CD8-positive, alpha-beta memory T cell (primary cell): ENCODE data around the gene UAP1. TPM values are rescaled to one million over a fixed set of nuclear protein-coding genes. Genes with fewer than 3 reads are reported as not detected.

Experiments
- CTCF ChIA-PET: fragments of 350-600 bp; sonication (Branson Sonifier 250); formaldehyde crosslinking; loops from one replicate; lab custom pipeline; 2021; ENCODE audit warnings: antibody characterized with exemption; lab: Charles Lee
- POLR2A ChIA-PET: fragments of 350-600 bp; sonication (Branson Sonifier 250); formaldehyde crosslinking; loops from one replicate; lab custom pipeline; 2021; ENCODE audit warnings: antibody characterized with exemption; lab: Charles Lee
- DNase-seq, 5 donors: peaks; one replicate each; pipeline versions ENCODE4 v3.0.0 to v3.0.0-alpha.2; 2020 to 2022; ENCODE audit warnings: mixed read lengths in 1 of 5
- H3K27ac ChIP-seq: one replicate; pipeline ENCODE4 v1.7.0; 2013; ENCODE audit warnings: low read depth, mild to moderate bottlenecking, low read length, moderate library complexity
- H3K27me3 ChIP-seq: 2 replicates; pipeline ENCODE4 v1.7.0; 2013; ENCODE audit warnings: low read length, mild to moderate bottlenecking; ENCODE audit not compliant: insufficient read depth, poor library complexity, severe bottlenecking
- H3K36me3 ChIP-seq: 2 replicates; pipeline ENCODE4 v1.7.0; 2013; ENCODE audit warnings: mild to moderate bottlenecking, low read length, moderate library complexity; ENCODE audit not compliant: insufficient read depth
- H3K4me1 ChIP-seq: 2 replicates; pipeline ENCODE4 v1.7.0; 2013; ENCODE audit warnings: mild to moderate bottlenecking, low read length, moderate library complexity; ENCODE audit not compliant: insufficient read depth
- H3K4me3 ChIP-seq: 2 replicates; pipeline ENCODE4 v1.7.0; 2013; ENCODE audit warnings: mild to moderate bottlenecking, low read length
- H3K9me3 ChIP-seq: 2 replicates; pipeline ENCODE4 v1.7.0; 2013; ENCODE audit warnings: mild to moderate bottlenecking, low read length
- H3K27ac Mint-ChIP-seq, 8 donors: one replicate each; pipeline ENCODE4 v1.8.0; 2020 to 2021; ENCODE audit warnings: mixed read lengths in 8 of 8, mild to moderate bottlenecking in 6 of 8, inconsistent platforms in 3 of 8, moderate library complexity in 3 of 8
- H3K27me3 Mint-ChIP-seq, 2 donors: one replicate each; pipeline ENCODE4 v1.8.0; 2020 to 2021; ENCODE audit warnings: mixed read lengths in 2 of 2, mild to moderate bottlenecking in 1 of 2, moderate library complexity in 1 of 2
- H3K36me3 Mint-ChIP-seq, 3 donors: one replicate each; pipeline ENCODE4 v1.8.0; 2020 to 2021; ENCODE audit warnings: mixed read lengths in 3 of 3, inconsistent platforms in 1 of 3, mild to moderate bottlenecking in 1 of 3
- H3K4me1 Mint-ChIP-seq, 3 donors: one replicate each; pipeline ENCODE4 v1.8.0; 2020 to 2021; ENCODE audit warnings: mixed read lengths in 3 of 3, inconsistent platforms in 1 of 3, mild to moderate bottlenecking in 1 of 3
- H3K4me3 Mint-ChIP-seq, 7 donors: one replicate each; pipeline ENCODE4 v1.8.0; 2020 to 2021; ENCODE audit warnings: mixed read lengths in 7 of 7, mild to moderate bottlenecking in 6 of 7, moderate library complexity in 4 of 7, inconsistent platforms in 2 of 7
- H3K9me3 Mint-ChIP-seq, 5 donors: one replicate each; pipeline ENCODE4 v1.8.0; 2020 to 2022; ENCODE audit warnings: mixed read lengths in 5 of 5, mild to moderate bottlenecking in 3 of 5, moderate library complexity in 2 of 5, inconsistent platforms in 1 of 5
- polyA plus RNA-seq: library from polyadenylated mRNA; unstranded; fragments of 300-500 nt; fragmentation: Illumina TruSeq; gene quantifications from one replicate; pipeline ENCODE4 v1.2.3, GENCODE V29; 2021
- total RNA-seq, 2 experiments: library from RNA; stranded (reverse); gene quantifications; one replicate each; pipeline ENCODE4 v1.2.3, GENCODE V29; 2021

The UAP1 gene
- total and polyA plus RNA-seq, 3 experiments from 2014 or later: 36.6 to 37.9 (median 37.2) TPM

DNA sequence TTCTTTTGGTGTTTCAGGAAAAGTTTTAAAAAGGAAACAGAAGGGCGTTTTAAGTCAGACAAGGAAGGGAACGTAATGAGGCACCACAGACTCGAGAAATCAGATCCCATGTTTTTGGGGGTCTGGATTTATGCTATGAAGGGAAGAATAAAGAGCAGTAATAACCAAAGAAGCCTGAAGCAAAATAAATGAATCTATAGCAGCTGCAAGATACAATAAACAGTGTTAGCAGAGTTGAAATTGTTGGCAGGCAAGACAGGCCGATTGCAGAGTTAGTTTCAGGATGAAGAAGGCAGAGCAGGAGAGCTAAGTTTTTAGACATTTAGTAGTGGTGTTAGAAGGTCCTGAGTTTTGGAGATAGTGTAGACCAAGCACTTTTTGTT, 71.2 kb downstream of the UAP1 start:
- no peak overlapping the region for H3K27ac Mint-ChIP-seq
- H3K36me3 ChIP-seq: no peaks in the 10 kb centered on the region
- H3K4me3 ChIP-seq: no peak overlapping the region
- DNase-seq: no peak
- H3K4me1 Mint-ChIP-seq: no peaks in the 10 kb centered on the region
- ChIA-PET POLR2A (no interaction called here), CTCF (no interaction called here)
- H3K9me3 ChIP-seq: no peaks in the 10 kb centered on the region
- no peaks in the 10 kb centered on the region for H3K27me3 ChIP-seq
- no peaks in the 10 kb centered on the region for H3K4me1 ChIP-seq
- H3K9me3 Mint-ChIP-seq: no peaks in the 10 kb centered on the region
- H3K36me3 Mint-ChIP-seq: no peaks in the 10 kb centered on the region
- no peak overlapping the region for H3K4me3 Mint-ChIP-seq
- H3K27me3 Mint-ChIP-seq: peaks cover 5 to 7% of the 10 kb centered on the region in 2 donors
- H3K27ac ChIP-seq: no peak overlapping the region

DNA sequence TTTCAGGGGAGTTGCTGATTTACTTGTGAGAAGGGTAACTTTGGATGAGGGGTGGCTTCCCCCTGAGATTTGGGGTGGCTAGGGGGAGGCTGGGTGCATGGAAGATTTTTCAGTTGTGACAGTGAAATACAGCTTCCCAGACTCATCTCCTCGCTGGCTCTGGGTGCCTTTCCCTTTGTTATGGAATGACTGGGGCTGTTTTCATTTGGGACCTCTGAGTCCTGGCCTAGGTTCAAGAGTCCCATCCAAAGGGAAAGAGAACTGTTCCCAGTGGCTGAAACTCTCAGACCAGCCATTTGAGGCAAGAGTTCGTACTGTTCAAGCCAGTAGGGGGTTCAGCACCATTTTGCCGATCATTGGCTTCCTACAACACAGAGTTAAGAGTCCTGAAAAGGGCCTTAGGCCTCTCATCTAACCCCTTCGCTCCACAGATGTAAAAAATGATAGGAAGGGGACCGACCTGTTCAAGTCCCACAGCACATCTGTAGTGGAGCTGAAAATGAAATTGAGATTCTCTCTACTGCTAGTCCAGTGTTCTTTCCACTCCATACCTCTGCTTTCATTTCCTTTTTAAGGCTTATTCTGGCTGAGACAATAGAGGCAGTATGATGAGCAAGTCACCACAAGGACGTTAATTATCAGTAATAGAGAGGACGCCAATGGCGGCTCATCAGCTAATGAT, 71.7 kb downstream of the UAP1 start:
- no peaks in the 10 kb centered on the region for H3K36me3 Mint-ChIP-seq
- CTCF ChIA-PET: no interaction called here

DNA sequence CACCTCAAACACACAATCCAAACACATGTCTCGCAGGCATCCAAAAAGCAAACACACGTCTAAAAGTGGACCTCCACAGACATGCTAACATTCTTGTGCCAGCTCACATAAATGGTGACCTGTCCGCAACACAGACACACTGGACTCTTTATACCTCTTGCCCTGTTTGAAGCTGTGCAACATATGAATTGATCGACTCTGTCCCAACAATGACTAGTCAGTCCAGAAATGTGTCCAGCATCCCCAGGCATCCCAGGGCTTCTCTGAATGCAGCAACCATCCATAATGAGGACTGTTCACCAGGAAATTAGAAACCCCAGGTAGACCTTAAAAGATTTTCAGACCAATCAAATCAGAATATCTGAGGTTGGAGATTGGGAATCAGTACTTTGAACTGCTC, 73.9 kb downstream of the UAP1 start:
- no peaks in the 10 kb centered on the region for H3K36me3 ChIP-seq
- H3K27me3 ChIP-seq: no peaks in the 10 kb centered on the region
- H3K9me3 ChIP-seq: no peaks in the 10 kb centered on the region
- Mint-ChIP-seq H3K4me3 (no peak overlapping the region), H3K27me3 (peaks cover 0 to 7% of the 10 kb centered on the region in 2 donors), H3K27ac (no peak overlapping the region), H3K36me3 (no peaks in the 10 kb centered on the region), H3K9me3 (no peaks in the 10 kb centered on the region), H3K4me1 (no peaks in the 10 kb centered on the region)
- ChIA-PET CTCF (no interaction called here), POLR2A (no interaction called here)
- no peak overlapping the region for H3K4me3 ChIP-seq
- DNase-seq: no peak
- H3K4me1 ChIP-seq: no peaks in the 10 kb centered on the region
- H3K27ac ChIP-seq: no peak overlapping the region

More for the DNA sequence above, 71.7 kb downstream of the UAP1 start:
- POLR2A ChIA-PET: no interaction called here
- peak overlapping the region in 1 of 8 donors; percentile 74 for H3K27ac Mint-ChIP-seq
- no peaks in the 10 kb centered on the region for H3K27me3 ChIP-seq
- H3K4me3 Mint-ChIP-seq: no peak overlapping the region
- DNase-seq: no peak
- no peaks in the 10 kb centered on the region for H3K9me3 ChIP-seq
- no peaks in the 10 kb centered on the region for H3K36me3 ChIP-seq
- no peak overlapping the region for H3K4me3 ChIP-seq
- H3K4me1 ChIP-seq: no peaks in the 10 kb centered on the region
- H3K27me3 Mint-ChIP-seq: peaks cover 5 to 7% of the 10 kb centered on the region in 2 donors
- H3K4me1 Mint-ChIP-seq: no peaks in the 10 kb centered on the region
- H3K27ac ChIP-seq: no peak overlapping the region
- H3K9me3 Mint-ChIP-seq: no peaks in the 10 kb centered on the region

DNA sequence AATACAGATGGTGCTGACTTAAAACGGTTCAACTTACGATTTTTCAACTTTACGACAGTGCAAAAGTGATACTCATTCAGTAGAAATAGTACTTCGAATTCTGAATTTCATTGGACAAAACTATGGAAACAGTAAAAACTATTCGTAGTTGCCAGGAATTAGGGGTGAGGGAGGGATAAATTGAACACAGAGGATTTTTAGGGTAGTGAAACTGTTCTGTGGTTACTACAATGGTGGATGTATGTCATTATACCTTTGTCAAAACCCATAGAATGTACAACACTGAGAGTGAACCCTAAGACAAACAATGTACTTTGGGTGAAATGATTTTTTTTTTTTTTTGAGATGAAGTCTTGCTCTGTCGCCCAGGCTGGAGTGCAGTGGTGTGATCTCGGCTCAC, 78.2 kb downstream of the UAP1 start:
- no peak overlapping the region for H3K27ac Mint-ChIP-seq
- Histone ChIP-seq H3K4me1 (no peaks in the 10 kb centered on the region), H3K4me3 (no peak overlapping the region), H3K27me3 (no peaks in the 10 kb centered on the region), H3K36me3 (no peaks in the 10 kb centered on the region), H3K9me3 (no peaks in the 10 kb centered on the region), H3K27ac (no peak overlapping the region)
- no peaks in the 10 kb centered on the region for H3K36me3 Mint-ChIP-seq
- ChIA-PET CTCF (no interaction called here), POLR2A (no interaction called here)
- DNase-seq: no peak
- no peaks in the 10 kb centered on the region for H3K4me1 Mint-ChIP-seq
- peaks cover 2 to 3% of the 10 kb centered on the region in 2 donors for H3K27me3 Mint-ChIP-seq
- no peaks in the 10 kb centered on the region for H3K9me3 Mint-ChIP-seq
- H3K4me3 Mint-ChIP-seq: no peak overlapping the region

DNA sequence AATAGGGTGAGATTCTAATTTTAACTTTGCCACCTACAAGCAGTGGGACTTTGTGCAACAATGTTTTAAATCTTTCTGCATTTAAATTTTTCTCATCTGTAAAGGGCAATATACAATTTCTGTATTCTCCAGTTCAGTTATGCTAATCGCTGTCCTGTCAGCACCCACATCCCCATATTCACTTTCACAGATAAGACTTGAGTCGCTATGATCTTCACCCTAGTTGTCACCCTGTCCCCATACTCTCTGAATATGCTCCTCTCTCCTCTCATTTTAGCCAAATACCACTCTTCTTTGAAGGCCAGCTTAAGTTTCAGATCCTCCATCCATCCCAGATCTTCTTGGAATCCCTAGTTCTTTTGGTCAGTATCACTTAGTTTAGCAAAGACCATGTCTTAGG, 79.6 kb downstream of the UAP1 start:
- Histone ChIP-seq H3K36me3 (no peaks in the 10 kb centered on the region), H3K27ac (no peak overlapping the region), H3K4me3 (no peak overlapping the region), H3K4me1 (no peaks in the 10 kb centered on the region), H3K27me3 (no peaks in the 10 kb centered on the region), H3K9me3 (no peaks in the 10 kb centered on the region)
- H3K27me3 Mint-ChIP-seq: peaks cover 0 to 3% of the 10 kb centered on the region in 2 donors
- no peaks in the 10 kb centered on the region for H3K9me3 Mint-ChIP-seq
- no peak for DNase-seq
- H3K4me3 Mint-ChIP-seq: no peak overlapping the region
- H3K27ac Mint-ChIP-seq: no peak overlapping the region
- no peaks in the 10 kb centered on the region for H3K4me1 Mint-ChIP-seq
- H3K36me3 Mint-ChIP-seq: no peaks in the 10 kb centered on the region
- POLR2A ChIA-PET: no interaction called here
- CTCF ChIA-PET: no interaction called here

DNA sequence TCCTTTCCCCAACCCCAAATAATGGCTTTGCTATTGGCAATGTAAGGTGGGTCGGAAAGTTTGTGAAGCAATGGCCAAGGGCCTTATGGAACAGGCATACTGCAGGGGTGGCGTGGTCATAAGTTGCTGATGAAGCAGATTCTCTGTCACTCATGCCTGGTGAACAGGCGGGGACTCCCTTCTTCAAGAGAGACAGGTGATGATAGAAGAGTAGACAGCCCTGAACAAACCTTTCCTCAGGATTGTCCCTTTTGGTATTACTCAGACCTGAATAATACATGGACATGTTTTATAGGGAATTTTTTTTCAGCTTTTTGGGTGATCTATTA, 83.4 kb downstream of the UAP1 start:
- Mint-ChIP-seq H3K36me3 (no peaks in the 10 kb centered on the region), H3K27ac (no peak overlapping the region), H3K4me3 (no peak overlapping the region), H3K27me3 (peaks cover 0 to 15% of the 10 kb centered on the region in 2 donors), H3K9me3 (no peaks in the 10 kb centered on the region), H3K4me1 (no peaks in the 10 kb centered on the region)
- ChIA-PET POLR2A (no interaction called here), CTCF (no interaction called here)
- Histone ChIP-seq H3K27me3 (no peaks in the 10 kb centered on the region), H3K9me3 (no peaks in the 10 kb centered on the region), H3K36me3 (no peaks in the 10 kb centered on the region), H3K4me1 (no peaks in the 10 kb centered on the region), H3K27ac (no peak overlapping the region), H3K4me3 (no peak overlapping the region)
- DNase-seq: no peak

DNA sequence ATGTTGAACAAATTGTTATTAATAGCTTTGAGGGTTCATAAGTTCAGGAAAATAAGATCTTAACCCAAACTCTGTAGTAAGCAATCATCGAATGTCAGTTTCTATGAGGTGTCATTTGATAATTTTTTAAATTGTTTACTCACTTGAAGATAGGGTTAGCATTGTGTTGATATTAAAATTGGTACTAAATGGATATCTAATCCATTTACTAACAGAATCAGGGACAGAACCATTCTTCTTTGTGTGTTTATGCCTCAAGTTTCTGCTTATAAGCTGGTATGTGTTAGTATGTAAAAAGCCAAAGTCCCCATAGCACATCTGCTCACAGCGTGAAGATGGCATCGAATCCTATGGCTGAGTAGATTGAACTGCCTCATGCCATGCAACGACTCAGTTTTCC, 84.1 kb downstream of the UAP1 start:
- no peaks in the 10 kb centered on the region for H3K9me3 ChIP-seq
- H3K36me3 ChIP-seq: no peaks in the 10 kb centered on the region
- peaks cover 1 to 15% of the 10 kb centered on the region in 2 donors for H3K27me3 Mint-ChIP-seq
- no peak overlapping the region for H3K4me3 Mint-ChIP-seq
- H3K27ac ChIP-seq: no peak overlapping the region
- H3K4me1 ChIP-seq: no peaks in the 10 kb centered on the region
- no peaks in the 10 kb centered on the region for H3K4me1 Mint-ChIP-seq
- no peaks in the 10 kb centered on the region for H3K36me3 Mint-ChIP-seq
- POLR2A ChIA-PET: no interaction called here
- H3K27me3 ChIP-seq: no peaks in the 10 kb centered on the region
- H3K4me3 ChIP-seq: no peak overlapping the region
- no peak overlapping the region for H3K27ac Mint-ChIP-seq
- CTCF ChIA-PET: no interaction called here
- H3K9me3 Mint-ChIP-seq: no peaks in the 10 kb centered on the region
- no peak for DNase-seq

DNA sequence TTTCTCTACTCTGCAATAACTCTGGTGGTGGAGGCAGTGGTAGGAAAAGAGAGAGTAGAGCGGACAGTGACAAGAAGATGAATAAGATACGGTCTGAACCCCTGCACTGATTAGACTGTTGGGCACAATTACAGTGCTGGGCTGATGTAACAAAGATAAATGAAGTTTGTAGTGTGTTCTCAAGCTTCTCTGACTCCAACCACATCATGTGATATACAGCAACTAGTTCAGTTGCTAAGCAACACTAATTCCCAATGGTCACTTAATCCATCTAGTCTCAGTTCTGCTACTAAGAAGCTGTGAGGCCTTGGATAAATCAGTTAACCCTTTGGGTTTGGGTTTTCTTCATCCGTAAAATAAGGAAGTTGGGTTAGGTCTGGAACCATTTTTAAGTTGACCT, 88.1 kb downstream of the UAP1 start:
- ChIA-PET CTCF (no interaction called here), POLR2A (no interaction called here)
- Mint-ChIP-seq H3K27ac (no peak overlapping the region), H3K9me3 (no peaks in the 10 kb centered on the region), H3K36me3 (no peaks in the 10 kb centered on the region), H3K27me3 (peaks cover 1 to 24% of the 10 kb centered on the region in 2 donors), H3K4me1 (no peaks in the 10 kb centered on the region), H3K4me3 (no peak overlapping the region)
- H3K4me3 ChIP-seq: no peak overlapping the region
- no peak overlapping the region for H3K27ac ChIP-seq
- H3K4me1 ChIP-seq: no peaks in the 10 kb centered on the region
- no peaks in the 10 kb centered on the region for H3K27me3 ChIP-seq
- H3K36me3 ChIP-seq: no peaks in the 10 kb centered on the region
- no peak for DNase-seq
- no peaks in the 10 kb centered on the region for H3K9me3 ChIP-seq
